GM21515 (cell line): ENCODE results near the gene CD2AP.
"Not testable (repeated sequence)": the region's sequence is repeated elsewhere in the genome, so short reads cannot be mapped to it uniquely, and the experiment has no call there.

ENCODE experiments used
- ATAC-seq: cut with Tn5 transposase; IDR thresholded peaks from one replicate; pipeline ENCODE4 v1.9.1; 2021; ENCODE audit not compliant: unreplicated experiment

CD2AP gene

DNA sequence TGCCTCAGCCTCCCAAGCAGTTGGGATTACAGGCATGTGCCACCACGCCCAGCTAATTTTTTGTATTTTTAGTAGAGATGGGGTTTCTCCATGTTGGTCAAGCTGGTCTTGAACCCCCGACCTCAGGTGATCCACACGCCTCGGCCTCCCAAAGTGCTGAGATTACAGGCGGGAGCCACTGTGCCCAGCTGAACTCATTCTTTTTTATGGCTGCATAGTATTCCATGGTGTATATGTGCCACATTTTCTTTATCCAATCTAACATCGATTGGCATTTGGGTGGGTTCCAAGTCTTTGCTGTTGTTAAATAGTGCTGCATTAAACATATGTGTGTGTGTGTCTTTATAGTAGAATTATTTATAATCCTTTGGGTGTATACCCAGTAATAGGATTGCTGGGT lies 78.9 kb downstream of the CD2AP start:
- not testable (repeated sequence) for ATAC-seq

GRCh38 chr6:47563162-47563561 lies 85.6 kb downstream of the CD2AP start:
- ATAC-seq, result no peak

DNA sequence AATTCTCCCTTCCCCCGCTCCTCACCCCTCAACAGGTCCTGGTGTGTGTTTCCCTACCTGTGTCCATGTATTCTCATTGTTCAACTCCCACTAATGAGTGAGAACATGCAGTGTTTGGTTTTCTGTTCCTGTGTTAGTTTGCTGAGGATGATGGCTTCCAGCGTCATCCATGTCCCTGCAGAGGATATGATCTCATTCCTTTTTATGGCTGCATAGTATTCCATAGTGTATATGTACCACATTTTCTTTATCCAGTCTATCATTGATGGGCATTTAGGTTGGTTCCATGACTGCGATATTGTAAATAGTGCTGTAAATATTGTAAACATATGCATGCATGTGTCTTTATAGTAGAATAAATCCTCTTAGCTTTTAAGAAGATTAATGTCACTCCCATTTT lies 89.0 kb downstream of the CD2AP start:
- ATAC-seq, result not testable (repeated sequence)

- no peak for ATAC-seq
Observed at GRCh38 chr6:47567586-47567985, 90.0 kb downstream of the CD2AP start.

DNA sequence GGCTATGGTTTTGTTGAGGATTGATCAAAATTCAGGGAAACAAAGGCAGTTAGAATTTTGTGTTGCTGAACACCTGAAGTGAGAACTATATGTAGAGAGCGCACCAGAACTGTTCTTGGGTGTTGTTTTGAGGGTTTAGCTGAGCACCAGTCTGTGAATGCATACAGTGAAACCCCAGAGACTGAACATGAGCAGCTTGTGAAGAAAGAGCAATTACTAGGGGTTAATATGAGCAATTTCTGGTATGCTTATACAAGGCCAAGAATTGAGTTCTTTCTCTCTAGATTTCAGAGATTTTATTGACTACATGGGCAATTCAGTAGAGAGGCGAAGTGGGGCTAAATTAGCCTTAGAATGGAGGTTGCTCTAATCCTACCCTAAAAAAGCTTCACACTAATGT lies 93.9 kb downstream of the CD2AP start:
- ATAC-seq, result no peak

DNA sequence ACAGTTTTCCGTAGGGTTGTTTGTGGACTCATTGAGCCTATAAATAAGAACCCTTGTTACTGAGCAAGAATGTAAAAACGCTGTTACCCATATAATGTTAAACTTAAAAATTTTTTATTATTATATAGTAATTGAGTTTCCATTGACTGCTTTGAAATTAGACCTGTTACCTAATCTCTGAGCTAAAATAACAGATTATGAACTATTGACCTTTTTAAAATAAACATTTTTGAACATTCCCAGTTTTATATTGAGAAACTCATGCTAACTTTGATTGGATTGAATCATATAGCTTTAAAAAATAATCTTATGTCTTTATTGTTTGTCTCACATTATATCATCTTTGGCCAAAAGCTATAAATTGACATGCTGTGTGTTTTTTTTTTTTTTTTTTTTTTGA lies 95.5 kb downstream of the CD2AP start:
- no peak for ATAC-seq

- ATAC-seq, result no peak
Observed at GRCh38 chr6:47574789-47575188, 97.2 kb downstream of the CD2AP start.

GRCh38 chr6:47579040-47579439 lies 101.5 kb downstream of the CD2AP start:
- ATAC-seq, result no peak

GRCh38 chr6:47581591-47581990 lies 104.0 kb downstream of the CD2AP start:
- no peak for ATAC-seq

DNA sequence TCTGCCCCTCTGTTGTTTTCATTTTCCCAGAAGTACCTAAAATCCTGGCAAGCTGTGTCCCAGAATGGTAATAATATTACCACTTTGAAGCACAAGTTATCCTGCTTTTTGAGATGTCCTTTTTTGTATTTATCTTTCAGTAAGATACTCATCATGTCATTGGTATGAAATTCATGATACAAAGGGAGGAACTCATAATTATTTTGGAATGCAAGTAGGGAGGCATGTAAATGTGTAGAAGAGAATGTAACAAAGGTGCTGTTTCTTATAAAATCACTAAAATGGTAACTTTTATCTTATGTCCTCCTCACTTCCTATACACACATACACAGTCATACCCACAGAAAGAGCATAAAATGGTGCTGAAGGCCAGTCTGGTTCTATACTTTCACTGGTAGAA lies 109.9 kb downstream of the CD2AP start:
- ATAC-seq, result no peak

DNA sequence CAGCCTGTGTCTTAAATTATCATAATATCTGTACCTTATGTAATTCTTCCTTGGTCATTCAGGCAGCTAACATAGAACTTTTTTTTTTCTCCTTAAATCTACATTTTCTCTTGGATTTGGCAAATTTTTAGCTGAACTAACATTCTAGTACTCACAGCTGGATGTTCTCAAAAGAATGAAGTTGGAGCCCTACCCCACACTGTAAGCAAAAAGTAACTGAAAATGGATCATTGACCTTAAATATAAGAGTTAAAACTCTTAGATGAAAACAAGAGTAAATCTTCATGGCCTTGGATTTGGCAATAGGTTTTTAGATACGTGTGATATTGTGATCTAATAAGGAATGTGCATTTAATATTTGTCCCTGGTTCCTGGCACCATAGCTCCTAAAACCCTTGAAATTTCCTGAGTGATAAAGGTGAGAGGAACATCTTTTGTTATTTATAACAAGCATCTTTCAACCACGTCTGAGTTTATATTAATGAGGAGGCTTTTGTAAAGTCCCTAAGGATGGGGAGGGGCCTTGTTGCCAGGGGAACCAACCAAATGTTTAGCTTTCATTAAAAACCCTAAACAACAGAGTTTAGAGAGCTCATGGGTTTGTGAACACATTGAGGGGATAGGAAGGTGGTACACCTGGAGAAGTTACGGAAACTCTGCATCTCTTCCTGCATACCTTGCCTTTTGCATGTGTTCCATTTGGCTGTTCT lies 114.7 kb downstream of the CD2AP start:
- ATAC-seq, result no peak

DNA sequence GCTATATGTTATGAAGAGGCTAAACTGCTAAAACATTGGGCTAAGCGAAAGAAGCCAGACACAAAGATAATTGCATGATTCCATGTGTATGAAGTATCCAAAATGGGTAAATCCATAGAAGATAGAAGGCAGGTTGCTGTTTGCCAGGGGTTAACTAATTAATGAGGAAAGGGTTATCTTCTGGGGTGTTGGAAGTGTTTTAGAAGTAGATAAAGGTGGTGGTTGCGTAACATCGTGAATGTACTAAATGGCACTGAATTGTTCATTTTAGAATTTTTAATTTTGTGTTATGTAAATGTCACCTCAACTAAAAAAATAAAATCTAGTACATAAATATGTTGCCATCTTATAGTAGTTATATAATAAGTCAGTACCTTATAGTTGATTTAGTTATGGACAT lies 116.4 kb downstream of the CD2AP start:
- ATAC-seq, result no peak

DNA sequence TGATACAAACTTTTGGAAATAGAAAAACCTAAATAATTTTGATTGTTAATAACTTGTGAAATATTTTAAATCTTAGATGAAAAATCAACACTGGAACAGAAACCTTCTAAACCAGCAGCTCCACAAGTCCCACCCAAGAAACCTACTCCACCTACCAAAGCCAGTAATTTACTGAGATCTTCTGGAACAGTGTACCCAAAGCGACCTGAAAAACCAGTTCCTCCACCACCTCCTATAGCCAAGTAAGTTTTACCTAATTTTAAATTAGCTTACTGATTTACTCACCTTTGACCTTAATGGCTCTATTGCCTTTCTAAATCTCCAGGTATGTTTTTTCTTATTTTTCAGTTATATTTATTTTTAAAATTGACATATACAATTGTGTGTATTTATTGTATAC lies 118.2 kb downstream of the CD2AP start:
- ATAC-seq, result no peak

DNA sequence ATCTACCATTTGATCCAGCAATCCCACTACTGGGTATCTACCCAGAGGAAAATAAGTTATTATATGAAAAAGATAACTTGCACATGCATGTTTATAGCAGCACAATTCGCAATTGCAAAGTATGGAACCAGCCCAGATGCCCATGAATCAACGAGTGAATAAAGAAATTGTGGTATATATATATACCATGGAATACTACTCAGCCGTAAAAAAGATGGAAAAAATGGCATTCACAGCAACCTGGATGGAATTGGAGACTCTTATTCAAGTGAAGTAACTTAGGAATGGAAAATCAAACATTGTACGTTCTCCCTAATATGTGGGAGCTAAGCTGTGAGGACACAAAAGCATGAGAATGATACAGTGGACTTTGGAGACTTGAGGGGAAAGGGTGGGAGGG lies 120.8 kb downstream of the CD2AP start:
- ATAC-seq, result no peak

GRCh38 chr6:47599512-47599911 lies 121.9 kb downstream of the CD2AP start:
- ATAC-seq, result no peak

- no peak for ATAC-seq
Observed at GRCh38 chr6:47603227-47603626, 125.6 kb downstream of the CD2AP start.

DNA sequence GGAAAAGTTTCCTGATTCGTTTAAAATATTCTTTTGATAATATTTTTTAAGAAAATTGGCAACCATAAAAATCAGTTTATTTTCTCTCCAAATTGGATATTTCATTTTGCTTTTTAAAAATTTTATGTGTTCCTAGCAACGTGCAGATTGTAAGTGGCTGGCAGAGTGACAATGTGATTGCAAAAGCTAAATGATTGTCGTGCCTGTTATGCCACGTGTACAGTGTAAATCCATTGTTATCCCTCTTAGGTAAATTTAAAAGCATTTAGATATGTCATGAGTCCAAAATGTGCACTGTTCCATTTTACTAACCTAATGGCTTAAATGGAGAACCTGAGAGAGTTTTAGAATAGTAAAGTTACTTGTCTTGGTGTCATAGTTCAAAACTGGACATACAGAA lies 126.4 kb downstream of the CD2AP start:
- no peak for ATAC-seq

GRCh38 chr6:47621838-47622449 lies 144.4 kb downstream of the CD2AP start:
- ATAC-seq, result no peak

DNA sequence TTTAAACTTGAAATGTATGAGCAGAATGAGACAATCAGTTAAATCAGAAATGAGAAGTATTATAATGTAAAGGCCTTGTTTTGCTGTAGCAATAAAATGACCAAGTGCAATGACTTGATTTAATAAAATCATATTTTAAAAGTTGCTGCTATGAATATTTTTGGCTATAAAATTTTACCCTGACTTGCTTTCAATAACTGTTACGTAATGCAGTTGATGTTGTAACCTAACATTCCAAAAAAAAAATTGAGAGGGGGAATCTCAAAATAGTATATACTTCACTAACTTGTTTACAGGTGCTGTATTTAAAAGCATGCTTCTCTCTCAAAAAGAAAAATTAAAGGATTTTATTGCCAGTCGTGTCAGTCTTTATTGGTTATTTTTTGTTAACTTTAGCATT lies 149.2 kb downstream of the CD2AP start:
- ATAC-seq, result no peak

- ATAC-seq, result no peak
Observed at GRCh38 chr6:47628448-47629272, 151.1 kb downstream of the CD2AP start.

- ATAC-seq, result no peak
Observed at GRCh38 chr6:47629954-47630353, 152.4 kb downstream of the CD2AP start.

DNA sequence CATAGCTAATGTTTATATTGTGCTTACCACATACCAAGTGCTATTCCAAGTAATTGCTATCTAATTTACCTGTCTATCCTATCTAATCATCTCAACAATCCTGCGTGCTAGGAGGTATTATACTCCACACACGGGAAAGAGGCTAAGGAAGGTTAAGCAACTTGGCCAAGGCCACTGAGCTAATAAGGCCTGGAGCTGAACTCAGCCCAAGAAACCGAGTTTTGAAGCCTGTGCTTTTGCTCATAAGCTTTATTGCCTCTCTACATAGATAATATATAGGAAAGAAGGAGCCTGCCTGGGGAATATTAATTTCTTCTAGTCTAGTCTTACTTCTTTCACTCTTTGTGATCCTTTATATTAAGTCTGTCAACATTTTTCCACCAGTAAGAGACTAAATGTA lies 153.0 kb downstream of the CD2AP start:
- no peak for ATAC-seq
